Panc1 (cell line): ENCODE data around the gene VAT1L. TPM values are rescaled to one million over a fixed set of nuclear protein-coding genes. Genes with fewer than 3 reads are reported as not detected.

Experiments
- ATAC-seq: fragments of 200-7000 bp; cut with Tn5 transposase; 2 replicates; pipeline ENCODE4 v1.9.1; 2020; ENCODE audit warnings: mild to moderate bottlenecking, moderate library complexity
- BruUV-seq: library from RNA; stranded (reverse); fragments of 400-500 nt; replicated peaks from 2 replicates; lab custom pipeline; 2021; lab: Mats Ljungman, UMichigan
- CTCF ChIA-PET: fragments of 300-600 bp; sonication (Branson Sonifier 250); formaldehyde crosslinking; loops from one replicate; lab custom pipeline; 2022; ENCODE audit warnings: antibody characterized with exemption; lab: Charles Lee
- POLR2A ChIA-PET: fragments of 300-600 bp; sonication (Branson Sonifier 250); formaldehyde crosslinking; loops from one replicate; lab custom pipeline; 2022; ENCODE audit warnings: antibody characterized with exemption; lab: Charles Lee
- DNase-seq: peaks from one replicate; pipeline ENCODE4 v3.0.0-alpha.2; 2010; ENCODE audit warnings: low read depth, low spot score
- H3K27ac ChIP-seq: 2 replicates; pipeline ENCODE4 v1.5.1; 2011; ENCODE audit warnings: mild to moderate bottlenecking, low read length, inconsistent platforms
- H3K27me3 ChIP-seq: fragments of 200-500 bp; sonication (Bioruptor generic); 2 replicates; pipeline ENCODE4 v1.6.0; 2014; ENCODE audit warnings: low read length, inconsistent platforms; ENCODE audit not compliant: control insufficient read depth, insufficient read depth
- H3K36me3 ChIP-seq: fragments of 200-500 bp; sonication (Bioruptor generic); 2 replicates; pipeline ENCODE4 v1.5.1; 2014; ENCODE audit warnings: inconsistent platforms, mild to moderate bottlenecking, low read length, moderate library complexity; ENCODE audit not compliant: control insufficient read depth, insufficient read depth
- H3K4me1 ChIP-seq: 2 replicates; pipeline ENCODE4 v1.5.1; 2011; ENCODE audit warnings: inconsistent platforms, mild to moderate bottlenecking, low read length, moderate library complexity; ENCODE audit not compliant: control insufficient read depth, insufficient read depth
- H3K4me3 ChIP-seq, 2 experiments: 2 replicates each; pipeline ENCODE4 v1.5.1; 2011 to 2012; ENCODE audit warnings: low read depth in 2 of 2, low read length in 2 of 2, mild to moderate bottlenecking in 2 of 2, inconsistent platforms in 1 of 2, moderate library complexity in 1 of 2
- H3K9me3 ChIP-seq: fragments of 200-500 bp; sonication (Bioruptor generic); 2 replicates; pipeline ENCODE4 v1.5.1; 2014; ENCODE audit warnings: low read depth, mild to moderate bottlenecking, inconsistent platforms, low read length, moderate library complexity; ENCODE audit not compliant: control insufficient read depth, insufficient read depth
- CTCF ChIP-seq: fragments of 450-650 bp; IDR thresholded peaks from 2 replicates; pipeline ENCODE4 v1.5.1; 2017; ENCODE audit warnings: mild to moderate bottlenecking
- POLR2AphosphoS5 ChIP-seq: IDR thresholded peaks from 2 replicates; pipeline ENCODE4 v1.6.1; 2012; ENCODE audit warnings: mild to moderate bottlenecking, low read depth, low read length, moderate library complexity
- REST ChIP-seq, 2 experiments: IDR thresholded peaks; 2 replicates each; pipeline ENCODE4 v1.6.1; 2011 to 2012; ENCODE audit warnings: low read depth in 2 of 2, control low read depth in 1 of 2, low read length in 1 of 2, mild to moderate bottlenecking in 1 of 2, moderate library complexity in 1 of 2; ENCODE audit not compliant: insufficient read depth in 1 of 2
- SIN3A ChIP-seq: IDR thresholded peaks from 2 replicates; pipeline ENCODE4 v1.6.1; 2012; ENCODE audit warnings: low read depth, mild to moderate bottlenecking, low read length, moderate library complexity, borderline replicate concordance; ENCODE audit not compliant: insufficient read depth
- TCF7L2 ChIP-seq: IDR thresholded peaks from 2 replicates; pipeline ENCODE4 v1.6.1; 2011; ENCODE audit warnings: mild to moderate bottlenecking, low read depth, low read length, inconsistent platforms
- in situ Hi-C: cut with HindIII; loops from 2 replicates; pipeline ENCODE4 v1.10.0; 2016; ENCODE audit warnings: low sequenced_read_pairs, low pct_unique_long_range_greater_than_20kb
- intact Hi-C: fragments of 100-400 bp; cut with micrococcal nuclease; formaldehyde crosslinking; loops from one replicate; pipeline ENCODE4 v1.10.0; 2022; ENCODE audit not compliant: unreplicated experiment
- total RNA-seq: library from RNA; stranded (reverse); gene quantifications from one replicate; pipeline ENCODE4 v1.2.1, GENCODE V29; 2021; ENCODE audit not compliant: unreplicated experiment

The VAT1L gene
- total RNA-seq, 1 experiment from 2014 or later: not detected

- DNase-seq: no peak
- H3K9me3 ChIP-seq: no peaks in the 10 kb centered on the region
- POLR2A ChIA-PET: no interaction called here
- no peaks in the 10 kb centered on the region for H3K4me1 ChIP-seq
- no peak for TF ChIP-seq SIN3A
- no peak for TF ChIP-seq POLR2AphosphoS5
- no peak for TF ChIP-seq REST (IDR thresholded peaks at IDR 0.05; ENCODE audit: insufficient read depth in 1 of 2, low read depth in 2 of 2, low read length in 1 of 2)
- TF ChIP-seq CTCF: no peak
- no peaks in the 10 kb centered on the region for H3K36me3 ChIP-seq
- CTCF ChIA-PET: no interaction called here
- no TSS peak for BruUV-seq
- in situ Hi-C loops: no loop called here
- no peak overlapping the region for H3K27ac ChIP-seq
- no peak overlapping the region for H3K4me3 ChIP-seq
- no peak for ATAC-seq
- intact Hi-C loops: no loop called here
- H3K27me3 ChIP-seq: no peaks in the 10 kb centered on the region
Measured at GRCh38 chr16:78007121-78007520, 218.8 kb downstream of the VAT1L start.

- Histone ChIP-seq H3K9me3 (no peaks in the 10 kb centered on the region), H3K27me3 (no peaks in the 10 kb centered on the region), H3K27ac (no peak within 1 kb of the TSS), H3K4me1 (no peaks in the 10 kb centered on the region), H3K4me3 (no peak within 1 kb of the TSS), H3K36me3 (no peaks in the 10 kb centered on the region)
- POLR2A ChIA-PET: interaction anchor here (0.6 kb wide), 1 partner anchor 26 kb away, joined by 3 read pairs; no protein-coding TSS in a partner anchor
- in situ Hi-C loops (no loop called here), intact Hi-C loops (no loop called here)
- CTCF ChIA-PET: no interaction called here
- DNase-seq (no peak), ATAC-seq (no peak)
- TF ChIP-seq POLR2AphosphoS5: no peak
- no peak for TF ChIP-seq REST (IDR thresholded peaks at IDR 0.05; ENCODE audit: insufficient read depth in 1 of 2, low read depth in 2 of 2, low read length in 1 of 2)
- TF ChIP-seq TCF7L2: no peak
- no TSS peak for BruUV-seq
Measured at GRCh38 chr16:78022347-78023060, 234.1 kb downstream of the VAT1L start, which contains the start of gene CLEC3A. Gene CLEC3A (plus strand): TSS chr16:78022548. CDS start chr16:78022627, 79 bp downstream.
